Measurements from ENCODE around the gene TDG.

TDG gene

GRCh38 chr12:103986829-103987228 is 21.2 kb downstream of the TDG start:
- Histone ChIP-seq H3K4me1 (ENCODE audit: control insufficient read depth, insufficient read depth, low read depth, low read length) (peaks cover 3% of the 10 kb centered on the region), H2BK15ac (ENCODE audit: low read depth, poor library complexity, severe bottlenecking) (no peak overlapping the region), H3K79me1 (replicated peaks; ENCODE audit: low read length, poor library complexity, severe bottlenecking) (peaks cover 4% of the 10 kb centered on the region), H2AK5ac (ENCODE audit: low read length, severe bottlenecking) (peak overlapping the region; percentile 29), H2AFZ (ENCODE audit: low read depth, low read length) (no peak overlapping the region), H2BK12ac (ENCODE audit: low read length in 2 of 2) (no peak overlapping the region), H3K9me3 (ENCODE audit: control insufficient read depth, low read length) (no peaks in the 10 kb centered on the region), H3K4me2 (ENCODE audit: low read length, poor library complexity, severe bottlenecking) (no peak overlapping the region), H3K9ac (ENCODE audit: low read length) (no peak overlapping the region), H3K18ac (ENCODE audit: low read depth in 1 of 2, low read length in 2 of 2) (no peak overlapping the region), H3K27me3 (ENCODE audit: control insufficient read depth in 1 of 2, insufficient read depth in 1 of 2, low read length in 2 of 2) (no peaks in the 10 kb centered on the region), H3K4ac (ENCODE audit: low read depth in 1 of 2, low read length in 2 of 2) (no peak overlapping the region), H3K36me3 (ENCODE audit: control insufficient read depth in 1 of 2, insufficient read depth in 2 of 2, low read depth in 1 of 2, low read length in 2 of 2) (peaks cover 12 to 83% of the 10 kb centered on the region in 2 experiments), H3K14ac (ENCODE audit: low read length in 2 of 2) (no peak overlapping the region), H2BK5ac (ENCODE audit: low read depth, low read length, poor library complexity, severe bottlenecking) (no peak overlapping the region), H3K23ac (ENCODE audit: low read length in 2 of 2) (no peak overlapping the region), H2BK120ac (ENCODE audit: low read depth, low read length) (no peak overlapping the region), H4K91ac (ENCODE audit: low read length) (no peak overlapping the region), H3K27ac (ENCODE audit: low read length, poor library complexity, severe bottlenecking) (peak overlapping the region; percentile 64), H3K4me3 (ENCODE audit: insufficient read depth in 1 of 2, low read depth in 1 of 2, low read length in 2 of 2) (no peak overlapping the region), H4K8ac (ENCODE audit: low read length) (no peak overlapping the region)
- peak; percentile 76 for DNase-seq
- WGBS, result 17% methylated on average over 1 of the region's 2 CpGs

GRCh38 chr12:103994235-103994634 is 28.6 kb downstream of the TDG start:
- H2BK120ac ChIP-seq (ENCODE audit: low read depth, low read length), result no peak overlapping the region
- no peak overlapping the region for H3K27ac ChIP-seq (ENCODE audit: low read length, poor library complexity, severe bottlenecking)
- no peaks in the 10 kb centered on the region for H3K9me3 ChIP-seq (ENCODE audit: control insufficient read depth, low read length)
- H3K4me2 ChIP-seq (ENCODE audit: low read length, poor library complexity, severe bottlenecking), result no peak overlapping the region
- H2BK12ac ChIP-seq (ENCODE audit: low read length in 2 of 2), result no peak overlapping the region
- H2AK5ac ChIP-seq (ENCODE audit: low read length, severe bottlenecking), result no peak overlapping the region
- WGBS, result 100% methylated on average over 4 of the region's 4 CpGs
- no peak overlapping the region for H3K18ac ChIP-seq (ENCODE audit: low read depth in 1 of 2, low read length in 2 of 2)
- H2BK15ac ChIP-seq (ENCODE audit: low read depth, poor library complexity, severe bottlenecking), result no peak overlapping the region
- H3K9ac ChIP-seq (ENCODE audit: low read length), result no peak overlapping the region
- H3K23ac ChIP-seq (ENCODE audit: low read length in 2 of 2), result no peak overlapping the region
- DNase-seq, result no peak
- H3K79me1 ChIP-seq (replicated peaks; ENCODE audit: low read length, poor library complexity, severe bottlenecking), result no peaks in the 10 kb centered on the region
- no peaks in the 10 kb centered on the region for H3K27me3 ChIP-seq (ENCODE audit: control insufficient read depth in 1 of 2, insufficient read depth in 1 of 2, low read length in 2 of 2)
- H3K14ac ChIP-seq (ENCODE audit: low read length in 2 of 2), result no peak overlapping the region
- H2AFZ ChIP-seq (ENCODE audit: low read depth, low read length), result no peak overlapping the region
- H3K4me1 ChIP-seq (ENCODE audit: control insufficient read depth, insufficient read depth, low read depth, low read length), result no peaks in the 10 kb centered on the region
- H3K4me3 ChIP-seq (ENCODE audit: insufficient read depth in 1 of 2, low read depth in 1 of 2, low read length in 2 of 2), result no peak overlapping the region
- H4K91ac ChIP-seq (ENCODE audit: low read length), result no peak overlapping the region
- no peak overlapping the region for H2BK5ac ChIP-seq (ENCODE audit: low read depth, low read length, poor library complexity, severe bottlenecking)
- H4K8ac ChIP-seq (ENCODE audit: low read length), result no peak overlapping the region
- no peak overlapping the region for H3K4ac ChIP-seq (ENCODE audit: low read depth in 1 of 2, low read length in 2 of 2)
- peaks cover 6 to 27% of the 10 kb centered on the region in 2 experiments for H3K36me3 ChIP-seq (ENCODE audit: control insufficient read depth in 1 of 2, insufficient read depth in 2 of 2, low read depth in 1 of 2, low read length in 2 of 2)

GRCh38 chr12:103996595-103996994 is 30.9 kb downstream of the TDG start:
- Histone ChIP-seq H3K4me2 (ENCODE audit: low read length, poor library complexity, severe bottlenecking) (no peak overlapping the region), H3K23ac (ENCODE audit: low read length in 2 of 2) (no peak overlapping the region), H2BK120ac (ENCODE audit: low read depth, low read length) (no peak overlapping the region), H2BK12ac (ENCODE audit: low read length in 2 of 2) (no peak overlapping the region), H2AK5ac (ENCODE audit: low read length, severe bottlenecking) (no peak overlapping the region), H2BK15ac (ENCODE audit: low read depth, poor library complexity, severe bottlenecking) (no peak overlapping the region), H3K4me1 (ENCODE audit: control insufficient read depth, insufficient read depth, low read depth, low read length) (no peaks in the 10 kb centered on the region), H3K79me1 (replicated peaks; ENCODE audit: low read length, poor library complexity, severe bottlenecking) (no peaks in the 10 kb centered on the region), H3K27ac (ENCODE audit: low read length, poor library complexity, severe bottlenecking) (no peak overlapping the region), H3K27me3 (ENCODE audit: control insufficient read depth in 1 of 2, insufficient read depth in 1 of 2, low read length in 2 of 2) (no peaks in the 10 kb centered on the region), H3K4me3 (ENCODE audit: insufficient read depth in 1 of 2, low read depth in 1 of 2, low read length in 2 of 2) (no peak overlapping the region), H3K9me3 (ENCODE audit: control insufficient read depth, low read length) (no peaks in the 10 kb centered on the region), H3K14ac (ENCODE audit: low read length in 2 of 2) (no peak overlapping the region), H3K18ac (ENCODE audit: low read depth in 1 of 2, low read length in 2 of 2) (no peak overlapping the region), H4K91ac (ENCODE audit: low read length) (no peak overlapping the region), H3K9ac (ENCODE audit: low read length) (no peak overlapping the region), H3K36me3 (ENCODE audit: control insufficient read depth in 1 of 2, insufficient read depth in 2 of 2, low read depth in 1 of 2, low read length in 2 of 2) (peaks cover 5 to 6% of the 10 kb centered on the region in 2 experiments), H3K4ac (ENCODE audit: low read depth in 1 of 2, low read length in 2 of 2) (no peak overlapping the region), H2BK5ac (ENCODE audit: low read depth, low read length, poor library complexity, severe bottlenecking) (no peak overlapping the region), H2AFZ (ENCODE audit: low read depth, low read length) (no peak overlapping the region), H4K8ac (ENCODE audit: low read length) (no peak overlapping the region)
- DNase-seq, result no peak
- WGBS, result 94% methylated on average over 5 of the region's 5 CpGs

GRCh38 chr12:103997286-103997900 is 31.7 kb downstream of the TDG start:
- H3K9me3 ChIP-seq (ENCODE audit: control insufficient read depth, low read length), result no peaks in the 10 kb centered on the region
- 93% methylated on average over 15 of the region's 16 CpGs for WGBS

More at GRCh38 chr12:103997286-103997900, 31.7 kb downstream of the TDG start:
- no peak overlapping the region for H2AFZ ChIP-seq (ENCODE audit: low read depth, low read length)
- H2BK15ac ChIP-seq (ENCODE audit: low read depth, poor library complexity, severe bottlenecking), result no peak overlapping the region
- H3K9ac ChIP-seq (ENCODE audit: low read length), result peak overlapping the region; percentile 65
- no peak overlapping the region for H3K23ac ChIP-seq (ENCODE audit: low read length in 2 of 2)
- H2AK5ac ChIP-seq (ENCODE audit: low read length, severe bottlenecking), result no peak overlapping the region
- H4K8ac ChIP-seq (ENCODE audit: low read length), result peak overlapping the region; percentile 4
- no peak overlapping the region for H4K91ac ChIP-seq (ENCODE audit: low read length)
- no peak overlapping the region for H3K4me2 ChIP-seq (ENCODE audit: low read length, poor library complexity, severe bottlenecking)
- no peak overlapping the region for H2BK12ac ChIP-seq (ENCODE audit: low read length in 2 of 2)
- no peak overlapping the region for H2BK120ac ChIP-seq (ENCODE audit: low read depth, low read length)
- no peak overlapping the region for H3K27ac ChIP-seq (ENCODE audit: low read length, poor library complexity, severe bottlenecking)
- no peaks in the 10 kb centered on the region for H3K27me3 ChIP-seq (ENCODE audit: control insufficient read depth in 1 of 2, insufficient read depth in 1 of 2, low read length in 2 of 2)
- H3K79me1 ChIP-seq (replicated peaks; ENCODE audit: low read length, poor library complexity, severe bottlenecking), result no peaks in the 10 kb centered on the region
- H3K4me3 ChIP-seq (ENCODE audit: insufficient read depth in 1 of 2, low read depth in 1 of 2, low read length in 2 of 2), result peak overlapping the region in 1 of 2 experiments; percentile 61
- H3K4me1 ChIP-seq (ENCODE audit: control insufficient read depth, insufficient read depth, low read depth, low read length), result no peaks in the 10 kb centered on the region
- no peak overlapping the region for H3K4ac ChIP-seq (ENCODE audit: low read depth in 1 of 2, low read length in 2 of 2)
- H3K18ac ChIP-seq (ENCODE audit: low read depth in 1 of 2, low read length in 2 of 2), result no peak overlapping the region
- no peak overlapping the region for H3K14ac ChIP-seq (ENCODE audit: low read length in 2 of 2)
- peaks cover 4 to 5% of the 10 kb centered on the region in 2 experiments for H3K36me3 ChIP-seq (ENCODE audit: control insufficient read depth in 1 of 2, insufficient read depth in 2 of 2, low read depth in 1 of 2, low read length in 2 of 2)
- no peak for DNase-seq
- no peak overlapping the region for H2BK5ac ChIP-seq (ENCODE audit: low read depth, low read length, poor library complexity, severe bottlenecking)
